Measurements from ENCODE around the gene TAOK3. TPM values are rescaled to one million over a fixed set of nuclear protein-coding genes. Genes with fewer than 3 reads are reported as not detected.

Gene TAOK3
- polyA plus RNA-seq, 1 experiment, result 56.4 TPM

DNA sequence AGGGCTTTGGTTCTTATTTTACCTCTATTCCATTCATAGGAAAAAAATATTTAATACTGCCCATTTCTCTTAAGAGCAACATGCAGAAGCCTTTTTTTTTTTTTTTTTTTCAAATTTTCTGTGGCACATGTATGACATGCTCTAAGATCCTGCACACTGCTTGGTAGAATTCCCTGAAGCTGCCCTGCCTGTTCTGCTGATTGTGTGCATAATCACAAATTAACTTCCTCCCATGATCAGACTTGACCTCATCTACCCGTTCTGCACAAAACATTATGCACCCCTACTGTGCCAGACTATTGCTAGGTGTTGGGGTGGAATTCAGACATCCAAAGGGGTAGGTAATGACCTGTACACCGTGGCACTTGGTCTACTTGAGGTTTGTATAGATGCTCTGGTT lies 25.8 kb upstream of the TAOK3 start:
- POLR2A ChIA-PET, result no interaction called here
- CTCF ChIA-PET, result interaction anchor here (1.3 to 7.1 kb wide), 2 partner anchors 22 to 217 kb away, joined by 3 to 41 read pairs; partner anchors contain the start of gene SUDS3
- no peak overlapping the region for H3K4me3 ChIP-seq (ENCODE audit: low read depth, low read length)
- TF ChIP-seq, protein P1, sequence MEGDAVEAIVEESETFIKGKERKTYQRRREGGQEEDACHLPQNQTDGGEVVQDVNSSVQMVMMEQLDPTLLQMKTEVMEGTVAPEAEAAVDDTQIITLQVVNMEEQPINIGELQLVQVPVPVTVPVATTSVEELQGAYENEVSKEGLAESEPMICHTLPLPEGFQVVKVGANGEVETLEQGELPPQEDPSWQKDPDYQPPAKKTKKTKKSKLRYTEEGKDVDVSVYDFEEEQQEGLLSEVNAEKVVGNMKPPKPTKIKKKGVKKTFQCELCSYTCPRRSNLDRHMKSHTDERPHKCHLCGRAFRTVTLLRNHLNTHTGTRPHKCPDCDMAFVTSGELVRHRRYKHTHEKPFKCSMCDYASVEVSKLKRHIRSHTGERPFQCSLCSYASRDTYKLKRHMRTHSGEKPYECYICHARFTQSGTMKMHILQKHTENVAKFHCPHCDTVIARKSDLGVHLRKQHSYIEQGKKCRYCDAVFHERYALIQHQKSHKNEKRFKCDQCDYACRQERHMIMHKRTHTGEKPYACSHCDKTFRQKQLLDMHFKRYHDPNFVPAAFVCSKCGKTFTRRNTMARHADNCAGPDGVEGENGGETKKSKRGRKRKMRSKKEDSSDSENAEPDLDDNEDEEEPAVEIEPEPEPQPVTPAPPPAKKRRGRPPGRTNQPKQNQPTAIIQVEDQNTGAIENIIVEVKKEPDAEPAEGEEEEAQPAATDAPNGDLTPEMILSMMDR (IDR thresholded peaks at IDR 0.05; ENCODE audit: low read depth, low read length), result no peak
- no peak overlapping the region for H3K27ac ChIP-seq (ENCODE audit: low read depth, low read length)
- H3K27me3 ChIP-seq (ENCODE audit: control insufficient read depth, insufficient read depth, low read length), result no peaks in the 10 kb centered on the region
- no peaks in the 10 kb centered on the region for H3K9me3 ChIP-seq (ENCODE audit: control insufficient read depth, insufficient read depth, low read length)
- DNase-seq (ENCODE audit: low read depth, low spot score), result no peak

DNA sequence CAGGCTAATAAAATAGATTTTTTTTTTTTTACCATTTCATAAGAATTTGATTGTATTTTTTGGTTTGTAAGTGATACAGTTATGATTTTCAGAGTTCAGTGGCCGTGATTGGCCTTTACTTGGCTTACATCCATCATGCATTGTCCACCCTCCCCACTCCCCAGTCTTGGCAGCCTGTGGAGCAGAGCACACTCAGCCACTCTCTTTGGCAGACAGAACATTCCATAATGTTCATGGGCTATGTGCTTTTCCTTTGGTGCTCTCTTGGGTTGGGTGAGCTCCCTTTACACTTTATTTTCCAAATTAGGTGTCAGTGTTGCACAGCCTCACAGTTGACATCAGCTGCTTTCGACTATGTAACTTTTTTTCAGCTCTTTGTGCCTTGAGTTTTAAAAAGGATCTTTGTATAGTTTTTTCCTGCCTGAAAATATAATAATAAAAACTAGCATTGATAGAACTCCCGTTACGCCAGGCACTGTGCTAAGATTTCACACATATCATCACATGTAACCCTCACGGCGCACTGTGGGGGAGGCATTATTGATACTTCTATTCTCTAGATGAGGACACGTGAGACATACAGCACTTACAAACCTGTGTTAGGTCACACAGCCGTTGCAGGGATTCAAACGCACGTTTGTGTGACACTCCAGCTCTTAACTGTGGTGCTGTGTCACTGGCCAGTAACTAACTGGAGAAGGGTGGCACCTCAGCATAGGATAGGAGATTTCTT lies 25.2 kb upstream of the TAOK3 start:
- Histone ChIP-seq H3K4me3 (ENCODE audit: low read depth, low read length) (no peak overlapping the region), H3K27me3 (ENCODE audit: control insufficient read depth, insufficient read depth, low read length) (no peaks in the 10 kb centered on the region), H3K27ac (ENCODE audit: low read depth, low read length) (no peak overlapping the region), H3K9me3 (ENCODE audit: control insufficient read depth, insufficient read depth, low read length) (no peaks in the 10 kb centered on the region)
- TF ChIP-seq, protein P1 (IDR thresholded peaks at IDR 0.05; ENCODE audit: low read depth, low read length), result no peak
- no peak for DNase-seq (ENCODE audit: low read depth, low spot score)
- CTCF ChIA-PET, result interaction anchor here (2.4 to 7.1 kb wide), 2 partner anchors 21 to 216 kb away, joined by 7 to 41 read pairs; partner anchors contain the start of gene SUDS3
- POLR2A ChIA-PET, result no interaction called here

DNA sequence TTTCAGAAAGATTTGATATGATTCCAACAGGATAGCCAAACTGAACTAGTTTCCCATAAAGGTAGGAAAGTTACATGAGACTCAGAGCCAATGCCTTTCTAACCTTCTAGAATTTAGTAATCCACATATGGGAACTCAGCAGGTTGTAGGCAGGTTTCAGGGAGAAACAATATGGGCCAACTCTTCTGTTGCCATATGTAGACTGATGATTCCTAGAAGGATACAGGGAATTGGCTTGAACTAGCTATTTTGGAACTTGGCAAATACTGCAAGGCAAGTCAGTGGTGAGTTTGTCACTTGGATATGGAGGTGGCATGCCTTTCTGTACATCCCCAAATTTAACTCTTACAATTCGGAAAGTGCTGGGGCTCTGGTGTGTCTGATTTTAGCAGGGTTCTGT lies 19.1 kb upstream of the TAOK3 start:
- Histone ChIP-seq H3K9me3 (ENCODE audit: control insufficient read depth, insufficient read depth, low read length) (no peaks in the 10 kb centered on the region), H3K4me3 (ENCODE audit: low read depth, low read length) (no peak overlapping the region), H3K27me3 (ENCODE audit: control insufficient read depth, insufficient read depth, low read length) (no peaks in the 10 kb centered on the region), H3K27ac (ENCODE audit: low read depth, low read length) (no peak overlapping the region)
- ChIA-PET CTCF (interaction anchor here (1.0 to 6.2 kb wide), 4 partner anchors 14 to 226 kb away, joined by 3 to 65 read pairs (median 22); partner anchors contain the start of gene SUDS3), POLR2A (no interaction called here)
- TF ChIP-seq, protein P1 (IDR thresholded peaks at IDR 0.05; ENCODE audit: low read depth, low read length), result no peak
- no peak for DNase-seq (ENCODE audit: low read depth, low spot score)

DNA sequence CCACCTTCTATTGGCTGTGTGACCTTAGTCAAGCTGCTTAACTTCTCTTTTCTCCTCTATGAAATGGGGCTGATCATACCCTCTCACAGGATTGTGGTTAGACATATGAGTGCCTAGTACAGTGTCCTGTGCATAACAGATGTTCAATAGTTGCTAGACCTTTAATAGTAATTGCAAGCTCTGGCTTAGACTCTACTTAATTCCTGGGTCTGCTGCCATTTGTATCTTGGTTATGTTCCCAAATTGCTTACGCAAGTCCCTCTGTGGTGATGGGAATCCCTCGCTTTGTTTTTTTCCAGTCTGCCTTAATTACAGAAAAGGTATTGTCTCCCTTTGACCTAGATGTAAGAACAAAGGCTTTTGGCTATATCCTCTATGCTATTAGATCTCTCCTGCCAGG lies 18.7 kb upstream of the TAOK3 start:
- no peak for DNase-seq (ENCODE audit: low read depth, low spot score)
- no peak overlapping the region for H3K4me3 ChIP-seq (ENCODE audit: low read depth, low read length)
- TF ChIP-seq, protein P1 (IDR thresholded peaks at IDR 0.05; ENCODE audit: low read depth, low read length), result no peak
- H3K9me3 ChIP-seq (ENCODE audit: control insufficient read depth, insufficient read depth, low read length), result no peaks in the 10 kb centered on the region
- H3K27ac ChIP-seq (ENCODE audit: low read depth, low read length), result no peak overlapping the region
- H3K27me3 ChIP-seq (ENCODE audit: control insufficient read depth, insufficient read depth, low read length), result no peaks in the 10 kb centered on the region
- ChIA-PET POLR2A (no interaction called here), CTCF (interaction anchor here (1.0 to 6.2 kb wide), 3 partner anchors 14 to 226 kb away, joined by 3 to 65 read pairs (median 40); partner anchors contain the start of gene SUDS3)

DNA sequence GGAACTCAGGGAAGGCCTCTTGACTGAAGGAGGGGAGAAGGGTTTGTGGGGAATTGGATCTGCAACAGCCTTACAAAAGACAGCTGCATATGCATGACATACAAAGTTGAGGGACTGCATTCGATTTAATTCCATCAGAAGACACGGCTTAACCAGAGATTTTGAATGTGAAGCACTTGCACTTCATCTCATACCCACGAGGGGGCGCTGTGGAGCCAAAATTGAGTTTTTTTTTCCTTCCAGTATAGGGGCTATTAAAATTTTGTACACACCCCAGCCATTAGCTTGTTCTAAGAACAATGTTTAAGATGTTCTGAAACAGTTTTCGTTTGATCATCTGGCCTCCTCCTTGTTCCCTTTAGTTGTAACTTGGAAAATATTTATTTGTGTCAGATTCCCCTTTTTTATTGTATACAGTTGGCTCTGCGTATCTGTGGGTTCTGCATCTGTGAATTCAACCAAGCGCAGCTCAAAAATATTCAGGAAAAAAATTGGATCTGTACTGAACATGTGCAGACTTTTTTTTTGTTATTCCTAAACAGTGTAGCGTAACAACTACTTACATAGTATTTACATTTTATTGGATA lies 5.3 kb upstream of the TAOK3 start:
- POLR2A ChIA-PET, result no interaction called here
- Histone ChIP-seq H3K27me3 (ENCODE audit: control insufficient read depth, insufficient read depth, low read length) (no peaks in the 10 kb centered on the region), H3K27ac (ENCODE audit: low read depth, low read length) (no peak overlapping the region), H3K4me3 (ENCODE audit: low read depth, low read length) (peak overlapping the region; percentile 91), H3K9me3 (ENCODE audit: control insufficient read depth, insufficient read depth, low read length) (no peaks in the 10 kb centered on the region)
- CTCF ChIA-PET, result interaction anchor here (0.6 to 4.7 kb wide), 69 partner anchors 8 to 1403 kb away, joined by 3 to 333 read pairs (median 4); no protein-coding TSS in a partner anchor
- DNase-seq (ENCODE audit: low read depth, low spot score), result no peak
- TF ChIP-seq, protein P1 (IDR thresholded peaks at IDR 0.05; ENCODE audit: low read depth, low read length), result peak; percentile 89
